Neural cell (in vitro differentiated cells): ENCODE data around the gene SDC1. TPM values are rescaled to one million over a fixed set of nuclear protein-coding genes. Genes with fewer than 3 reads are reported as not detected.

Experiments used
- H2AFZ ChIP-seq: fragments of 200-600, 300-800 bp; sonication (generic), shearing (Covaris generic); 2 replicates; pipeline ENCODE4 v1.6.0; 2014; ENCODE audit warnings: low read depth, mild to moderate bottlenecking, antibody characterized with exemption, low read length, moderate library complexity
- H3F3A ChIP-seq: fragments of 200-600 bp; shearing (Covaris generic); 2 replicates; pipeline ENCODE4 v1.6.1; 2016; ENCODE audit warnings: mild to moderate bottlenecking, moderate library complexity, mixed read lengths, antibody characterized with exemption, low read length; ENCODE audit not compliant: insufficient read depth, poor library complexity, severe bottlenecking
- H3K27ac ChIP-seq: fragments of 200-600, 300-800 bp; sonication (generic), shearing (Covaris generic); 2 replicates; pipeline ENCODE4 v1.5.1; 2014; ENCODE audit warnings: mild to moderate bottlenecking, low read length, moderate library complexity
- H3K27me3 ChIP-seq: fragments of 300-800, 200-600 bp; sonication (generic), shearing (Covaris generic); 2 replicates; pipeline ENCODE4 v1.6.0; 2014; ENCODE audit warnings: mild to moderate bottlenecking, low read depth, low read length, moderate library complexity; ENCODE audit not compliant: insufficient read depth
- H3K36me3 ChIP-seq: fragments of 300-800, 200-600 bp; sonication (generic), shearing (Covaris generic); 2 replicates; pipeline ENCODE4 v1.5.1; 2014; ENCODE audit warnings: mild to moderate bottlenecking, antibody characterized with exemption, low read length, moderate library complexity; ENCODE audit not compliant: insufficient read depth
- H3K4me2 ChIP-seq: fragments of 300-800, 200-600 bp; sonication (generic), shearing (Covaris generic); 2 replicates; pipeline ENCODE4 v1.6.0; 2014; ENCODE audit warnings: mild to moderate bottlenecking, low read length
- H3K4me3 ChIP-seq: fragments of 300-800, 200-600 bp; sonication (generic), shearing (Covaris generic); 2 replicates; pipeline ENCODE4 v1.5.1; 2014; ENCODE audit warnings: mild to moderate bottlenecking, low read length, moderate library complexity
- H3K79me2 ChIP-seq: fragments of 200-600 bp; shearing (Covaris generic); replicated peaks from 2 replicates; pipeline ENCODE4 v1.6.0; 2014; ENCODE audit warnings: mild to moderate bottlenecking, low read length, moderate library complexity; ENCODE audit not compliant: insufficient read depth
- H3K9ac ChIP-seq: fragments of 300-800, 200-600 bp; sonication (generic), shearing (Covaris generic); 2 replicates; pipeline ENCODE4 v1.6.1; 2016; ENCODE audit warnings: mild to moderate bottlenecking, low read length, mixed read lengths
- H3K9me2 ChIP-seq: fragments of 200-600 bp; shearing (Covaris generic); 2 replicates; pipeline ENCODE4 v1.6.1; 2016; ENCODE audit warnings: mild to moderate bottlenecking, low read length, mixed read lengths; ENCODE audit not compliant: insufficient read depth
- H3K9me3 ChIP-seq: fragments of 200-600, 300-800 bp; sonication (generic), shearing (Covaris generic); 2 replicates; pipeline ENCODE4 v1.6.1; 2016; ENCODE audit warnings: mild to moderate bottlenecking, mixed run types, low read length, moderate library complexity, mixed read lengths
- H4K20me1 ChIP-seq: fragments of 200-600 bp; shearing (Covaris generic); 2 replicates; pipeline ENCODE4 v1.6.1; 2016; ENCODE audit warnings: mild to moderate bottlenecking, mixed run types; ENCODE audit not compliant: insufficient read depth
- EP300 ChIP-seq: fragments of 450-650 bp; conservative IDR thresholded peaks from 2 replicates; pipeline ENCODE4 v1.6.1; 2014; ENCODE audit warnings: antibody characterized with exemption, mild to moderate bottlenecking, moderate library complexity; ENCODE audit not compliant: poor library complexity, severe bottlenecking
- EZH2 ChIP-seq: fragments of 200-600, 300-800 bp; shearing (Covaris generic), sonication (generic); IDR thresholded peaks from 2 replicates; pipeline ENCODE4 v1.6.1; 2014; ENCODE audit warnings: antibody characterized with exemption, low read length, borderline replicate concordance, mild to moderate bottlenecking; ENCODE audit not compliant: insufficient read depth, poor library complexity, severe bottlenecking
- MXI1 ChIP-seq: fragments of 450-650 bp; conservative IDR thresholded peaks from 2 replicates; pipeline ENCODE4 v1.6.1; 2014; ENCODE audit warnings: antibody characterized with exemption, mild to moderate bottlenecking; ENCODE audit not compliant: poor library complexity, severe bottlenecking
- POLR2AphosphoS5 ChIP-seq: IDR thresholded peaks from 2 replicates; pipeline ENCODE4 v1.6.1; 2012
- RAD21 ChIP-seq: fragments of 450-650 bp; conservative IDR thresholded peaks from 2 replicates; pipeline ENCODE4 v1.6.1; 2014; ENCODE audit warnings: antibody characterized with exemption, mild to moderate bottlenecking, moderate library complexity
- SMC3 ChIP-seq: fragments of 450-650 bp; conservative IDR thresholded peaks from 2 replicates; pipeline ENCODE4 v1.6.1; 2014; ENCODE audit warnings: antibody characterized with exemption, mild to moderate bottlenecking, moderate library complexity; ENCODE audit not compliant: poor library complexity
- TAF1 ChIP-seq: IDR thresholded peaks from 2 replicates; pipeline ENCODE4 v1.6.1; 2012; ENCODE audit warnings: low read depth
- polyA plus RNA-seq: library from polyadenylated mRNA; depleted of rRNA; stranded (reverse); fragments of >200 nt; gene quantifications from 2 replicates; pipeline ENCODE4 v1.2.3, GENCODE V29; 2014
- TF ChIP-seq, protein P1 (sequence below): IDR thresholded peaks from 2 replicates; pipeline ENCODE4 v1.6.1; 2012; ENCODE audit warnings: borderline replicate concordance
- TF ChIP-seq, protein P2 (sequence below): fragments of 450-650 bp; IDR thresholded peaks from 2 replicates; pipeline ENCODE4 v1.5.1; 2014; ENCODE audit warnings: antibody characterized with exemption, mild to moderate bottlenecking, moderate library complexity; ENCODE audit not compliant: poor library complexity, severe bottlenecking

Gene SDC1
- polyA plus RNA-seq, 1 donor from 2014 or later: 14.9 TPM

DNA sequence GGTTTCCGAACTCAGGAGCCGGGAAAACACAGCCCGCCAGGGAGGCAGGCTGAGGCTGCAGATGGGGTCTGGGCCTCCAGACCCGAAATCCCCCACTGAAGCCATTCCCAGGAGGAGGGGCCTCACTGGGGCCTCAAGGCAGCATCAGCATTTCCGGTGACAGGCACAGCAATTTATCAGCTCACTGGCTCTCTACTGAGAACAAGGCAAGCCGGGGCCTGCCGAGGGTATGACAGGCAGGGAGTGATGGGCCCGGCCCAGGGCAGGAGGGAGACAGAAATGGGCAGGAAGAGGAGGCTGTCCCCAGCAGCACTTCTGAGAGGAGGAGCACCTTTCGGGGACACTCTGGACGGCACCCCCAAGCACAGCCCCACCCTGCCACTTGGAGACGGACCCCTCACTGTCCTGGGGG, 12.5 kb downstream of the SDC1 start:
- Histone ChIP-seq H4K20me1 (no peaks in the 10 kb centered on the region), H3F3A (no peaks in the 10 kb centered on the region), H2AFZ (no peak overlapping the region), H3K36me3 (no peaks in the 10 kb centered on the region), H3K4me2 (no peak overlapping the region), H3K79me2 (no peaks in the 10 kb centered on the region), H3K9ac (no peak overlapping the region), H3K9me2 (no peaks in the 10 kb centered on the region), H3K4me3 (no peak overlapping the region), H3K27me3 (no peaks in the 10 kb centered on the region), H3K9me3 (no peaks in the 10 kb centered on the region), H3K27ac (no peak overlapping the region)
- no peak for TF ChIP-seq SMC3
- TF ChIP-seq TAF1: no peak

DNA sequence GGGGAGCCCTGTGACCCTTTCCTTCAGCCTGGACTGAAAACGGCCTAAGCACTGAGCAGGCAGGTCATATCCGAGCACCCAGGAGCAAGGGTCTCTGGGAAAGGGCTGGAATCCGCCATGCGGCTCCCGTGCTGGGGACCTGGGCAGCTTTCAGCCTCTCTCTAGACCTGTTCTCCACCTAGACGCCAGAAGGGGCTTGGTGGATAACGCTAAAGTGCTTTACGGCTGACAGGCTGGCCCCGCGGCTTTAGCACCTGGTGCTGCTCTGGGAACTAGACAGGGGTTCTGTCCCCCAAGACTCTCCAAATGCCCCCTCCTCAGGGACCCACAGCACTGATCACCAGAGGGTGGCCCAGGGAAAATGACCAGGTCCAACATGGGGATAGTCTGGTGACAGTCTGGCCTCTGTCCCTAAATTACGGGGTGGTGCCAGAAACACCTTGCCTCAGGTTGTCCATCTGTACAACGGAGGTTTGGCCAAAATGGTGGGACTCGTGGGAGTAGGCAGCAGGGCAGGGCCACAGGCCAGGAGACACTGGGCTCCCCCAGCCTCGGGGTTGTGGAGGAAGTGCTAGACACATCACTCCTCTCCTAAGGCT, 13.0 kb downstream of the SDC1 start:
- H3K79me2 ChIP-seq: no peaks in the 10 kb centered on the region

More for the DNA sequence above, 13.0 kb downstream of the SDC1 start:
- Histone ChIP-seq H3K27ac (no peak overlapping the region), H3K36me3 (no peaks in the 10 kb centered on the region), H3K27me3 (no peaks in the 10 kb centered on the region), H2AFZ (no peak overlapping the region), H4K20me1 (no peaks in the 10 kb centered on the region), H3K4me2 (no peak overlapping the region), H3K9me2 (no peaks in the 10 kb centered on the region), H3K9ac (no peak overlapping the region), H3K9me3 (no peaks in the 10 kb centered on the region), H3F3A (no peaks in the 10 kb centered on the region), H3K4me3 (no peak overlapping the region)
- TF ChIP-seq POLR2AphosphoS5 (no peak), MXI1 (no peak), EZH2 (no peak), SMC3 (no peak), EP300 (no peak), TAF1 (no peak), RAD21 (no peak)
- TF ChIP-seq, protein P1, sequence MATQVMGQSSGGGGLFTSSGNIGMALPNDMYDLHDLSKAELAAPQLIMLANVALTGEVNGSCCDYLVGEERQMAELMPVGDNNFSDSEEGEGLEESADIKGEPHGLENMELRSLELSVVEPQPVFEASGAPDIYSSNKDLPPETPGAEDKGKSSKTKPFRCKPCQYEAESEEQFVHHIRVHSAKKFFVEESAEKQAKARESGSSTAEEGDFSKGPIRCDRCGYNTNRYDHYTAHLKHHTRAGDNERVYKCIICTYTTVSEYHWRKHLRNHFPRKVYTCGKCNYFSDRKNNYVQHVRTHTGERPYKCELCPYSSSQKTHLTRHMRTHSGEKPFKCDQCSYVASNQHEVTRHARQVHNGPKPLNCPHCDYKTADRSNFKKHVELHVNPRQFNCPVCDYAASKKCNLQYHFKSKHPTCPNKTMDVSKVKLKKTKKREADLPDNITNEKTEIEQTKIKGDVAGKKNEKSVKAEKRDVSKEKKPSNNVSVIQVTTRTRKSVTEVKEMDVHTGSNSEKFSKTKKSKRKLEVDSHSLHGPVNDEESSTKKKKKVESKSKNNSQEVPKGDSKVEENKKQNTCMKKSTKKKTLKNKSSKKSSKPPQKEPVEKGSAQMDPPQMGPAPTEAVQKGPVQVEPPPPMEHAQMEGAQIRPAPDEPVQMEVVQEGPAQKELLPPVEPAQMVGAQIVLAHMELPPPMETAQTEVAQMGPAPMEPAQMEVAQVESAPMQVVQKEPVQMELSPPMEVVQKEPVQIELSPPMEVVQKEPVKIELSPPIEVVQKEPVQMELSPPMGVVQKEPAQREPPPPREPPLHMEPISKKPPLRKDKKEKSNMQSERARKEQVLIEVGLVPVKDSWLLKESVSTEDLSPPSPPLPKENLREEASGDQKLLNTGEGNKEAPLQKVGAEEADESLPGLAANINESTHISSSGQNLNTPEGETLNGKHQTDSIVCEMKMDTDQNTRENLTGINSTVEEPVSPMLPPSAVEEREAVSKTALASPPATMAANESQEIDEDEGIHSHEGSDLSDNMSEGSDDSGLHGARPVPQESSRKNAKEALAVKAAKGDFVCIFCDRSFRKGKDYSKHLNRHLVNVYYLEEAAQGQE: no peak
- TF ChIP-seq, protein P2, sequence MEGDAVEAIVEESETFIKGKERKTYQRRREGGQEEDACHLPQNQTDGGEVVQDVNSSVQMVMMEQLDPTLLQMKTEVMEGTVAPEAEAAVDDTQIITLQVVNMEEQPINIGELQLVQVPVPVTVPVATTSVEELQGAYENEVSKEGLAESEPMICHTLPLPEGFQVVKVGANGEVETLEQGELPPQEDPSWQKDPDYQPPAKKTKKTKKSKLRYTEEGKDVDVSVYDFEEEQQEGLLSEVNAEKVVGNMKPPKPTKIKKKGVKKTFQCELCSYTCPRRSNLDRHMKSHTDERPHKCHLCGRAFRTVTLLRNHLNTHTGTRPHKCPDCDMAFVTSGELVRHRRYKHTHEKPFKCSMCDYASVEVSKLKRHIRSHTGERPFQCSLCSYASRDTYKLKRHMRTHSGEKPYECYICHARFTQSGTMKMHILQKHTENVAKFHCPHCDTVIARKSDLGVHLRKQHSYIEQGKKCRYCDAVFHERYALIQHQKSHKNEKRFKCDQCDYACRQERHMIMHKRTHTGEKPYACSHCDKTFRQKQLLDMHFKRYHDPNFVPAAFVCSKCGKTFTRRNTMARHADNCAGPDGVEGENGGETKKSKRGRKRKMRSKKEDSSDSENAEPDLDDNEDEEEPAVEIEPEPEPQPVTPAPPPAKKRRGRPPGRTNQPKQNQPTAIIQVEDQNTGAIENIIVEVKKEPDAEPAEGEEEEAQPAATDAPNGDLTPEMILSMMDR: no peak
